ENCODE data around the gene IL1RAPL2.

Gene IL1RAPL2

DNA sequence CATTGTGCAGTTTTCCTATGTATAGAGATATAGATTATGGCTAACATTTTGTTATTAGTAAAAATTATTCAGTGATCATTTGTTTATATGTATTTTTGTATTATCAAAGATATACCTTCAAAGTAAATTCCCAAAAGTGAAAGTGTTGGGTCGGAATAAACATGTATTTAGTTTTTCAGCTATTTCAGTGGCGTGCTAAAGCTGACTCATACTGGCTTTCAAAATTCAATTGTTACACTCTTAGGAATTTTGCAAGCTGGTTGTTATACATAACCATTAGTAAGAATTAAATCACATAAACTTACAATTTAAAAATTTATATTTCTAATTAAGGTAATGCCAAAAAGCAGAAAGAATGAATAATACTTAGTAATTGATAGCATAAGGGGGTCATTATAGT is 968.0 kb downstream of the IL1RAPL2 start:
- Histone ChIP-seq H3K4me3 (replicated peaks; ENCODE audit: low read depth, low read length) (no peak overlapping the region), H3K27me3 (replicated peaks; ENCODE audit: control insufficient read depth, insufficient read depth, low read length) (no peaks in the 10 kb centered on the region), H3K36me3 (ENCODE audit: control insufficient read depth, insufficient read depth, low read length) (no peaks in the 10 kb centered on the region)
- TF ChIP-seq, protein P1, sequence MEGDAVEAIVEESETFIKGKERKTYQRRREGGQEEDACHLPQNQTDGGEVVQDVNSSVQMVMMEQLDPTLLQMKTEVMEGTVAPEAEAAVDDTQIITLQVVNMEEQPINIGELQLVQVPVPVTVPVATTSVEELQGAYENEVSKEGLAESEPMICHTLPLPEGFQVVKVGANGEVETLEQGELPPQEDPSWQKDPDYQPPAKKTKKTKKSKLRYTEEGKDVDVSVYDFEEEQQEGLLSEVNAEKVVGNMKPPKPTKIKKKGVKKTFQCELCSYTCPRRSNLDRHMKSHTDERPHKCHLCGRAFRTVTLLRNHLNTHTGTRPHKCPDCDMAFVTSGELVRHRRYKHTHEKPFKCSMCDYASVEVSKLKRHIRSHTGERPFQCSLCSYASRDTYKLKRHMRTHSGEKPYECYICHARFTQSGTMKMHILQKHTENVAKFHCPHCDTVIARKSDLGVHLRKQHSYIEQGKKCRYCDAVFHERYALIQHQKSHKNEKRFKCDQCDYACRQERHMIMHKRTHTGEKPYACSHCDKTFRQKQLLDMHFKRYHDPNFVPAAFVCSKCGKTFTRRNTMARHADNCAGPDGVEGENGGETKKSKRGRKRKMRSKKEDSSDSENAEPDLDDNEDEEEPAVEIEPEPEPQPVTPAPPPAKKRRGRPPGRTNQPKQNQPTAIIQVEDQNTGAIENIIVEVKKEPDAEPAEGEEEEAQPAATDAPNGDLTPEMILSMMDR (IDR thresholded peaks at IDR 0.05; ENCODE audit: insufficient read depth, low read length, poor library complexity, severe bottlenecking), result no peak
- DNase-seq (ENCODE audit: extremely low read depth, insufficient read length), result no peak

- TF ChIP-seq, protein P1 (IDR thresholded peaks at IDR 0.05; ENCODE audit: insufficient read depth, low read length, poor library complexity, severe bottlenecking), result no peak
- Histone ChIP-seq H3K27me3 (replicated peaks; ENCODE audit: control insufficient read depth, insufficient read depth, low read length) (no peaks in the 10 kb centered on the region), H3K4me3 (replicated peaks; ENCODE audit: low read depth, low read length) (no peak overlapping the region), H3K36me3 (ENCODE audit: control insufficient read depth, insufficient read depth, low read length) (no peaks in the 10 kb centered on the region)
- no peak for DNase-seq (ENCODE audit: extremely low read depth, insufficient read length)
Observed at GRCh38 chrX:105543283-105543682, 977.3 kb downstream of the IL1RAPL2 start.

DNA sequence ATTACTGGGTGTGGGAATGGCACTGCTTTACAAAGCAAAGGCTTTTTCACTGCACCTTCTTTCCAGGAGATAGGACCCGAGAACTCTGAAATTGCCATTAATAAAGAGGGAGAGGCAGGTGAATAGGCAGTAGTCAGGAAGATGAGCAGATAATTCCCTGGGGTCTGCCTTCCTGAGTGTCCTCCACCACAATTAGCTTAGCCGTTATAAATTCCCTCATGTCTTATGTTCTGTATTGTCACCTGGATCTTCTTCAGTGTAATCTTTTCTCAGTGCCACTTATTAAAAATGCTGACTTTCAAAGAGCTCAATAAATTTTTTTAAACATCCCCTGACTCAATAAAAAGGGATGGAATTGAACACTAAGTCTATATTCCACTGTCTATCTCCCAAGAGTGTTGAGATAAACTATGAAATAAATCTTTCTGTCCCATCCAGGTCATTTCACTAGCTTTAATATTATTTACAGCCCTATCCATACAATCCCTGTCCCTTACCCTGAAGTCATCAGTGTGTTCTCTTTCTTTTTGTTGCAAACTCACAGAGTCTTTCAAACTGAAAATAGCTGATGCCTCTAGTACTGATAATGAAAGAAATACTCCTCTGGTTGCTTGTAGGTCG is 984.2 kb downstream of the IL1RAPL2 start:
- TF ChIP-seq, protein P1 (IDR thresholded peaks at IDR 0.05; ENCODE audit: insufficient read depth, low read length, poor library complexity, severe bottlenecking), result no peak
- H3K27me3 ChIP-seq (replicated peaks; ENCODE audit: control insufficient read depth, insufficient read depth, low read length), result no peaks in the 10 kb centered on the region
- no peak for DNase-seq (ENCODE audit: extremely low read depth, insufficient read length)
- no peaks in the 10 kb centered on the region for H3K36me3 ChIP-seq (ENCODE audit: control insufficient read depth, insufficient read depth, low read length)
- H3K4me3 ChIP-seq (replicated peaks; ENCODE audit: low read depth, low read length), result no peak overlapping the region

DNA sequence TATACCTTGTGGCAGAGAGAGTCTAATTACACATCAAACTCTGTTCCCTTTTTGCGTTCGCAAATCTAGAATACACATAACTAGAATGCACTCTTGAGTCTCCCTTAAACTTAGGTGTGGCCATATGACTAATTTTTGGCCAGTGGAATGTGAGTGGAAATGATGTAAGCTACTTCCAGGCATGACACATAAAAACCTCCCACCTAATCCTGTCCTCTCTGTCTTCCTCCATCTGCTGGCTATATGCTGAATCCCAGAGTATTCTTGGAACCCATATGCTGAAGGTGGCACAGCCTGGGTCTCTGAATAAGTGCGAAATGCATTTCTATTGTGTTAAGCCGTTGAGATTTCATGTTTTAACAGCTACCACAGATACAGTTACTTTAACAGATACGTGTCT is 986.4 kb downstream of the IL1RAPL2 start:
- TF ChIP-seq, protein P1 (IDR thresholded peaks at IDR 0.05; ENCODE audit: insufficient read depth, low read length, poor library complexity, severe bottlenecking), result no peak
- Histone ChIP-seq H3K27me3 (replicated peaks; ENCODE audit: control insufficient read depth, insufficient read depth, low read length) (no peaks in the 10 kb centered on the region), H3K36me3 (ENCODE audit: control insufficient read depth, insufficient read depth, low read length) (no peaks in the 10 kb centered on the region), H3K4me3 (replicated peaks; ENCODE audit: low read depth, low read length) (no peak overlapping the region)
- DNase-seq (ENCODE audit: extremely low read depth, insufficient read length), result no peak

GRCh38 chrX:105553118-105553517 is 987.1 kb downstream of the IL1RAPL2 start:
- no peak for DNase-seq (ENCODE audit: extremely low read depth, insufficient read length)
- TF ChIP-seq, protein P1 (IDR thresholded peaks at IDR 0.05; ENCODE audit: insufficient read depth, low read length, poor library complexity, severe bottlenecking), result no peak
- Histone ChIP-seq H3K27me3 (replicated peaks; ENCODE audit: control insufficient read depth, insufficient read depth, low read length) (no peaks in the 10 kb centered on the region), H3K4me3 (replicated peaks; ENCODE audit: low read depth, low read length) (no peak overlapping the region), H3K36me3 (ENCODE audit: control insufficient read depth, insufficient read depth, low read length) (no peaks in the 10 kb centered on the region)

GRCh38 chrX:105564501-105564900 is 998.5 kb downstream of the IL1RAPL2 start:
- no peaks in the 10 kb centered on the region for H3K27me3 ChIP-seq (replicated peaks; ENCODE audit: control insufficient read depth, insufficient read depth, low read length)
- H3K36me3 ChIP-seq (ENCODE audit: control insufficient read depth, insufficient read depth, low read length), result no peaks in the 10 kb centered on the region
- no peak overlapping the region for H3K4me3 ChIP-seq (replicated peaks; ENCODE audit: low read depth, low read length)
- TF ChIP-seq, protein P1 (IDR thresholded peaks at IDR 0.05; ENCODE audit: insufficient read depth, low read length, poor library complexity, severe bottlenecking), result no peak
- DNase-seq (ENCODE audit: extremely low read depth, insufficient read length), result no peak

Data from GM06990 (cell line).